H9 (cell line): ENCODE results near the gene GRB10. TPM values are rescaled to one million over a fixed set of nuclear protein-coding genes. Genes with fewer than 3 reads are reported as not detected.

Experiments
- DNase-seq: peaks from one replicate; pipeline ENCODE4 v3.0.0-alpha.2; 2017
- H2AFZ ChIP-seq: one replicate; pipeline ENCODE4 v1.6.1; 2013; ENCODE audit warnings: mild to moderate bottlenecking, low read length, control low read depth, moderate library complexity
- H2AK5ac ChIP-seq: 2 replicates; pipeline ENCODE4 v1.6.1; 2013; ENCODE audit warnings: low read length, control low read depth, mixed read lengths; ENCODE audit not compliant: insufficient read length
- H2BK120ac ChIP-seq: one replicate; pipeline ENCODE4 v1.6.1; 2013; ENCODE audit warnings: low read depth, mild to moderate bottlenecking, low read length, control low read depth, inconsistent platforms; ENCODE audit not compliant: poor library complexity, severe bottlenecking
- H2BK12ac ChIP-seq: 2 replicates; pipeline ENCODE4 v1.6.1; 2013; ENCODE audit warnings: low read length, control low read depth, mixed read lengths, low read depth; ENCODE audit not compliant: insufficient read length
- H2BK15ac ChIP-seq: 2 replicates; pipeline ENCODE4 v1.6.1; 2013; ENCODE audit warnings: low read depth, low read length, control low read depth
- H2BK20ac ChIP-seq: one replicate; pipeline ENCODE4 v1.6.1; 2013; ENCODE audit warnings: low read depth, mild to moderate bottlenecking, low read length, control low read depth, inconsistent platforms; ENCODE audit not compliant: poor library complexity, severe bottlenecking
- H2BK5ac ChIP-seq: 2 replicates; pipeline ENCODE4 v1.6.1; 2013; ENCODE audit warnings: low read length, control low read depth, mixed read lengths; ENCODE audit not compliant: insufficient read length
- H3K14ac ChIP-seq: 2 replicates; pipeline ENCODE4 v1.6.1; 2013; ENCODE audit warnings: low read length, control low read depth; ENCODE audit not compliant: insufficient read depth
- H3K18ac ChIP-seq: 2 replicates; pipeline ENCODE4 v1.6.1; 2013; ENCODE audit warnings: low read depth, mild to moderate bottlenecking, mixed read lengths, low read length, control low read depth; ENCODE audit not compliant: insufficient read length
- H3K23ac ChIP-seq: 2 replicates; pipeline ENCODE4 v1.6.1; 2013; ENCODE audit warnings: low read length, control low read depth, mixed read lengths, low read depth; ENCODE audit not compliant: insufficient read length
- H3K23me2 ChIP-seq: 2 replicates; pipeline ENCODE4 v1.6.1; 2013; ENCODE audit warnings: low read depth, mild to moderate bottlenecking, mixed read lengths, low read length, control low read depth; ENCODE audit not compliant: insufficient read length, poor library complexity, severe bottlenecking
- H3K27ac ChIP-seq: 2 replicates; pipeline ENCODE4 v1.5.1; 2013; ENCODE audit warnings: low read length, control low read depth, mixed read lengths, low read depth; ENCODE audit not compliant: insufficient read length
- H3K27me3 ChIP-seq: 2 replicates; pipeline ENCODE4 v1.6.1; 2013; ENCODE audit warnings: low read length, control low read depth, inconsistent platforms; ENCODE audit not compliant: insufficient read depth
- H3K4ac ChIP-seq: 2 replicates; pipeline ENCODE4 v1.6.1; 2013; ENCODE audit warnings: low read depth, mild to moderate bottlenecking, control low read depth, inconsistent platforms, low read length, moderate library complexity
- H3K4me1 ChIP-seq: 2 replicates; pipeline ENCODE4 v1.6.1; 2013; ENCODE audit warnings: low read length, control low read depth, inconsistent platforms; ENCODE audit not compliant: insufficient read depth
- H3K4me2 ChIP-seq: 2 replicates; pipeline ENCODE4 v1.6.1; 2013; ENCODE audit warnings: low read length, control low read depth, mixed read lengths; ENCODE audit not compliant: insufficient read length, insufficient read depth
- H3K56ac ChIP-seq: 2 replicates; pipeline ENCODE4 v1.6.1; 2013; ENCODE audit warnings: low read depth, mild to moderate bottlenecking, mixed read lengths, low read length, control low read depth; ENCODE audit not compliant: insufficient read length
- H3K79me1 ChIP-seq: 2 replicates; pipeline ENCODE4 v1.6.1; 2013; ENCODE audit warnings: low read depth, mild to moderate bottlenecking, moderate library complexity, low read length, control low read depth, inconsistent platforms; ENCODE audit not compliant: insufficient read depth, poor library complexity, severe bottlenecking
- H3K79me2 ChIP-seq: 2 replicates; pipeline ENCODE4 v1.6.1; 2013; ENCODE audit warnings: low read length, control low read depth, inconsistent platforms; ENCODE audit not compliant: insufficient read depth
- H3K9ac ChIP-seq: 2 replicates; pipeline ENCODE4 v1.6.1; 2013; ENCODE audit warnings: low read length, control low read depth, mixed read lengths; ENCODE audit not compliant: insufficient read length; ENCODE audit errors: extremely low read depth
- H3K9me3 ChIP-seq: one replicate; pipeline ENCODE4 v1.6.1; 2013; ENCODE audit warnings: low read depth, low read length, inconsistent platforms; ENCODE audit not compliant: control insufficient read depth
- H3T11ph ChIP-seq: one replicate; pipeline ENCODE4 v1.6.1; 2013; ENCODE audit warnings: mild to moderate bottlenecking, low read length, control low read depth, inconsistent platforms
- H4K20me1 ChIP-seq: one replicate; pipeline ENCODE4 v1.6.1; 2013; ENCODE audit not compliant: control insufficient read depth, insufficient read length, insufficient read depth
- H4K5ac ChIP-seq: 2 replicates; pipeline ENCODE4 v1.6.1; 2013; ENCODE audit warnings: low read depth, mild to moderate bottlenecking, mixed read lengths, low read length, control low read depth; ENCODE audit not compliant: insufficient read length
- H4K8ac ChIP-seq: replicated peaks from 2 replicates; pipeline ENCODE4 v1.6.1; 2013; ENCODE audit warnings: low read length, control low read depth, mixed read lengths, low read depth; ENCODE audit not compliant: insufficient read length
- H4K91ac ChIP-seq: 2 replicates; pipeline ENCODE4 v1.6.1; 2013; ENCODE audit warnings: low read depth, mild to moderate bottlenecking, moderate library complexity, mixed read lengths, low read length, control low read depth; ENCODE audit not compliant: insufficient read length
- H3K27ac Mint-ChIP-seq, 3 experiments: 2 replicates in 2 of 3; 3 replicates in 1 of 3; pipeline ENCODE4 v1.8.0; 2020 to 2021; ENCODE audit warnings: mixed read lengths in 3 of 3, mild to moderate bottlenecking in 1 of 3, moderate library complexity in 1 of 3
- H3K27me3 Mint-ChIP-seq: 2 replicates; pipeline ENCODE4 v1.8.0; 2021; ENCODE audit warnings: low read depth, mild to moderate bottlenecking, moderate library complexity, mixed read lengths
- H3K36me3 Mint-ChIP-seq, 3 experiments: 2 replicates in 2 of 3; 3 replicates in 1 of 3; pipeline ENCODE4 v1.8.0; 2020 to 2021; ENCODE audit warnings: low read depth in 3 of 3, mixed read lengths in 3 of 3; ENCODE audit not compliant: insufficient read depth in 1 of 3
- H3K4me1 Mint-ChIP-seq, 2 experiments: 2 replicates each; pipeline ENCODE4 v1.8.0; 2020; ENCODE audit warnings: mixed read lengths in 2 of 2
- H3K4me3 Mint-ChIP-seq, 2 experiments: 2 replicates in 1 of 2; 3 replicates in 1 of 2; pipeline ENCODE4 v1.8.0; 2020 to 2021; ENCODE audit warnings: mild to moderate bottlenecking in 2 of 2, mixed read lengths in 2 of 2, moderate library complexity in 1 of 2
- H3K9me3 Mint-ChIP-seq, 2 experiments: 2 replicates in 1 of 2; 3 replicates in 1 of 2; pipeline ENCODE4 v1.8.0; 2020; ENCODE audit warnings: mild to moderate bottlenecking in 2 of 2, mixed read lengths in 2 of 2, moderate library complexity in 1 of 2
- WGBS: extraction: QIAGEN DNeasy Blood & Tissue Kit; methylation state at CpG from one replicate; pipeline ENCODE4 v1.1.7; 2013; ENCODE audit warnings: missing lambda C conversion rate, low lambda C conversion rate, mixed read lengths; ENCODE audit not compliant: insufficient read length; ENCODE audit errors: extremely low coverage; 5-methylcytosine and 5-hydroxymethylcytosine counted together
- total RNA-seq: library from RNA; stranded (reverse); gene quantifications from 2 replicates; pipeline ENCODE4 v1.2.1, GENCODE V29; 2021
- TF ChIP-seq, protein P1 (sequence below): fragments of 200-600 bp; sonication (generic); conservative IDR thresholded peaks from 3 replicates; pipeline ENCODE4 v1.8.0; 2021; ENCODE audit warnings: antibody characterized with exemption, mild to moderate bottlenecking

Gene GRB10
- total RNA-seq, 1 experiment from 2014 or later = 108 TPM

DNA sequence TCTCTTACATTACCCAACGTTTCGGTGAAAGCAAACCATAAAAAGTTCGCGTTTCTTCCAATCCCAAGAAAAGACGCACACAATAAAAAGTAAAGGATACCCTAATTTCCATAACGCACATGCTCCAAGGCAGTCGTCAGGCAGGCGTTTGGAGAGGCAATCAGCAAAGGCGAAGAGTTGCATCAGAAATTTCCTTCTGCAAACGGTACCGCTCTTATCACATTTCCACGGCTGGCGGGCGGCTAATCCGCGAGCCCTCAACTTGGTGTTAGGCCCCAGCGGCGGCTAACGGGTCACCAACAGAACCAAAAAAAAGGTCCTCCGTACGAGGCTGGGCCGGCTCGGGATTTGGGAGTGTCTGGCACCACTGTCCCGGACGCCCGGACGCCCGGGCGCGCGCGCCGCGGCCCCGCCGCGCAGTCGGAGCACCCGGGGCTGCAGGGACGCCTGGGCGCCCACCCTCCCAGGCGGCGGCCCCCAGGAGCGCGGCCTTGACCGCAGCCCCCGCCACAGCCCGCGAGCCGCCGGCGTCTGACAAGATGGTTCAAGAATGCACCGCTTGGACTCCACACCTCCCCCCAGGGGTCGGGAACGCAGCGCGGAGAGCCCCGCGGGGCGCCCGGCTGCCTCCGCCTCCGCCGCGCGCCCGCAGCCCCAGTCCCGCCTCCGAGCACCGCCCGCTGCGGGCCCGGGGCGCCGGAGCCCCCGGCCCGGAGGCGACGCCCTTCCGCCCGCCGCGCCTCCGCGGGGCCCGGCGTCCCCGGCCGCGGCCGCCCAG, 9.8 kb upstream of the GRB10 start:
- no peak overlapping the region for H2AFZ ChIP-seq
- peaks cover 10% of the 10 kb centered on the region for H3K9me3 ChIP-seq
- H3T11ph ChIP-seq = no peak overlapping the region
- no peak overlapping the region for H2BK20ac ChIP-seq
- H3K4me2 ChIP-seq = peak overlapping the region; percentile 69
- Mint-ChIP-seq H3K27me3 (peaks cover 30% of the 10 kb centered on the region), H3K36me3 (peaks cover 20 to 27% (median 26%) of the 10 kb centered on the region in 3 experiments), H3K4me3 (peak overlapping the region; percentile 78 to 94), H3K9me3 (peaks cover 16 to 20% of the 10 kb centered on the region in 2 experiments), H3K27ac (peak overlapping the region; percentile 55 to 86 (median 58); a peak in 4 of 7 replicates), H3K4me1 (peaks cover 42 to 54% of the 10 kb centered on the region in 2 experiments)
- no CpG with 5 or more reads among the region's 91 CpGs for WGBS
- no peak overlapping the region for H3K4ac ChIP-seq
- no peak overlapping the region for H3K56ac ChIP-seq
- H2AK5ac ChIP-seq = no peak overlapping the region
- H3K27ac ChIP-seq = no peak overlapping the region
- no peak overlapping the region for H4K8ac ChIP-seq
- H2BK15ac ChIP-seq = no peak overlapping the region
- peak overlapping the region; percentile 70 for H3K14ac ChIP-seq
- DNase-seq = no peak
- no peak overlapping the region for H3K23ac ChIP-seq
- peaks cover 11% of the 10 kb centered on the region; the same call in 1 of the 2 replicates for H3K4me1 ChIP-seq
- H3K79me1 ChIP-seq = peaks cover 3% of the 10 kb centered on the region
- no peak overlapping the region for H4K91ac ChIP-seq
- no peak overlapping the region for H2BK120ac ChIP-seq
- H3K27me3 ChIP-seq = peaks cover 7% of the 10 kb centered on the region; the same call in 1 of the 2 replicates
- H3K18ac ChIP-seq = no peak overlapping the region
- H2BK12ac ChIP-seq = no peak overlapping the region
- H3K79me2 ChIP-seq = peaks cover 32% of the 10 kb centered on the region; the same call in 1 of the 2 replicates
- no peak overlapping the region for H4K5ac ChIP-seq
- peaks cover 10% of the 10 kb centered on the region for H3K23me2 ChIP-seq
- H4K20me1 ChIP-seq = no peaks in the 10 kb centered on the region
- TF ChIP-seq, protein P1, sequence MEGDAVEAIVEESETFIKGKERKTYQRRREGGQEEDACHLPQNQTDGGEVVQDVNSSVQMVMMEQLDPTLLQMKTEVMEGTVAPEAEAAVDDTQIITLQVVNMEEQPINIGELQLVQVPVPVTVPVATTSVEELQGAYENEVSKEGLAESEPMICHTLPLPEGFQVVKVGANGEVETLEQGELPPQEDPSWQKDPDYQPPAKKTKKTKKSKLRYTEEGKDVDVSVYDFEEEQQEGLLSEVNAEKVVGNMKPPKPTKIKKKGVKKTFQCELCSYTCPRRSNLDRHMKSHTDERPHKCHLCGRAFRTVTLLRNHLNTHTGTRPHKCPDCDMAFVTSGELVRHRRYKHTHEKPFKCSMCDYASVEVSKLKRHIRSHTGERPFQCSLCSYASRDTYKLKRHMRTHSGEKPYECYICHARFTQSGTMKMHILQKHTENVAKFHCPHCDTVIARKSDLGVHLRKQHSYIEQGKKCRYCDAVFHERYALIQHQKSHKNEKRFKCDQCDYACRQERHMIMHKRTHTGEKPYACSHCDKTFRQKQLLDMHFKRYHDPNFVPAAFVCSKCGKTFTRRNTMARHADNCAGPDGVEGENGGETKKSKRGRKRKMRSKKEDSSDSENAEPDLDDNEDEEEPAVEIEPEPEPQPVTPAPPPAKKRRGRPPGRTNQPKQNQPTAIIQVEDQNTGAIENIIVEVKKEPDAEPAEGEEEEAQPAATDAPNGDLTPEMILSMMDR = no peak
- no peak overlapping the region for H2BK5ac ChIP-seq
- peak overlapping the region; percentile 39 for H3K9ac ChIP-seq
